ENCODE results near the gene AKNA. TPM values are rescaled to one million over a fixed set of nuclear protein-coding genes. Genes with fewer than 3 reads are reported as not detected.

AKNA gene
- total RNA-seq, 1 experiment from 2014 or later: 10.1 TPM

- Histone ChIP-seq H3K9me3 (ENCODE audit: control insufficient read depth, insufficient read depth, low read depth, low read length) (no peaks in the 10 kb centered on the region), H3K27ac (ENCODE audit: low read length) (no peak overlapping the region), H3K4me3 (ENCODE audit: low read depth in 2 of 2, low read length in 2 of 2) (no peak overlapping the region), H3K36me3 (ENCODE audit: control insufficient read depth, insufficient read depth, low read length) (no peaks in the 10 kb centered on the region), H3K27me3 (ENCODE audit: control insufficient read depth, insufficient read depth, low read length) (no peaks in the 10 kb centered on the region), H3K4me1 (ENCODE audit: control insufficient read depth, insufficient read depth, low read length) (peaks cover 15% of the 10 kb centered on the region)
- no TSS peak for BruUV-seq (replicated peaks)
- DNase-seq (ENCODE audit: low read depth, low spot score): no peak
- POLR2A ChIA-PET: no interaction called here
- no peak for TF ChIP-seq CTCF (IDR thresholded peaks at IDR 0.05)
- TF ChIP-seq POLR2AphosphoS5 (IDR thresholded peaks at IDR 0.05; ENCODE audit: low read depth, low read length): no peak
- no peak for TF ChIP-seq REST (IDR thresholded peaks at IDR 0.05; ENCODE audit: insufficient read depth in 1 of 2, low read depth in 2 of 2, low read length in 1 of 2)
- no peak for TF ChIP-seq SIN3A (IDR thresholded peaks at IDR 0.05; ENCODE audit: borderline replicate concordance, insufficient read depth, low read depth, low read length)
- TF ChIP-seq TCF7L2 (IDR thresholded peaks at IDR 0.05; ENCODE audit: low read depth, low read length): no peak
- CTCF ChIA-PET: no interaction called here
- intact Hi-C loops (cut with micrococcal nuclease; ENCODE audit: unreplicated experiment): no loop called here
- no peak for ATAC-seq
- in situ Hi-C loops (cut with HindIII; ENCODE audit: low pct_unique_long_range_greater_than_20kb, low sequenced_read_pairs): no loop called here
These were observed 102.5 kb downstream of the AKNA start for GRCh38 chr9:114285166-114285867.

- ChIA-PET CTCF (interaction anchor here (0.6 kb wide), 1 partner anchor 175 kb away, joined by 10 read pairs; no protein-coding TSS in a partner anchor), POLR2A (no interaction called here)
- H3K9me3 ChIP-seq (ENCODE audit: control insufficient read depth, insufficient read depth, low read depth, low read length): no peaks in the 10 kb centered on the region
- no peaks in the 10 kb centered on the region for H3K36me3 ChIP-seq (ENCODE audit: control insufficient read depth, insufficient read depth, low read length)
- in situ Hi-C loops (cut with HindIII; ENCODE audit: low pct_unique_long_range_greater_than_20kb, low sequenced_read_pairs): no loop called here
- intact Hi-C loops (cut with micrococcal nuclease; ENCODE audit: unreplicated experiment): no loop called here
- DNase-seq (ENCODE audit: low read depth, low spot score): no peak
- H3K4me3 ChIP-seq (ENCODE audit: low read depth in 2 of 2, low read length in 2 of 2): no peak overlapping the region
- no peak for ATAC-seq
- peaks cover 15% of the 10 kb centered on the region for H3K4me1 ChIP-seq (ENCODE audit: control insufficient read depth, insufficient read depth, low read length)
- H3K27me3 ChIP-seq (ENCODE audit: control insufficient read depth, insufficient read depth, low read length): no peaks in the 10 kb centered on the region
- H3K27ac ChIP-seq (ENCODE audit: low read length): no peak overlapping the region
- BruUV-seq (replicated peaks): no TSS peak
- TF ChIP-seq TCF7L2 (IDR thresholded peaks at IDR 0.05; ENCODE audit: low read depth, low read length): no peak
- TF ChIP-seq POLR2AphosphoS5 (IDR thresholded peaks at IDR 0.05; ENCODE audit: low read depth, low read length): no peak
- TF ChIP-seq REST (IDR thresholded peaks at IDR 0.05; ENCODE audit: insufficient read depth in 1 of 2, low read depth in 2 of 2, low read length in 1 of 2): no peak
- no peak for TF ChIP-seq CTCF (IDR thresholded peaks at IDR 0.05)
- no peak for TF ChIP-seq SIN3A (IDR thresholded peaks at IDR 0.05; ENCODE audit: borderline replicate concordance, insufficient read depth, low read depth, low read length)
These were observed 103.3 kb downstream of the AKNA start for GRCh38 chr9:114284316-114285060.
